GM19455 (cell line): ENCODE results near the gene CD300A.
"Not testable (repeated sequence)": the region's sequence is repeated elsewhere in the genome, so short reads cannot be mapped to it uniquely, and the experiment has no call there.

Source experiments
- ATAC-seq: cut with Tn5 transposase; IDR thresholded peaks from one replicate; pipeline ENCODE4 v1.9.1; 2021; ENCODE audit not compliant: unreplicated experiment

The CD300A gene

GRCh38 chr17:74478420-74479100 is 12.1 kb downstream of the CD300A start:
- no peak for ATAC-seq

GRCh38 chr17:74480290-74480689 is 13.9 kb downstream of the CD300A start:
- ATAC-seq = no peak

GRCh38 chr17:74481621-74482020 is 15.2 kb downstream of the CD300A start:
- no peak for ATAC-seq

- ATAC-seq = no peak
Measured at GRCh38 chr17:74484066-74484465, 17.6 kb downstream of the CD300A start.

GRCh38 chr17:74485022-74485743 is 18.7 kb downstream of the CD300A start:
- no peak for ATAC-seq

GRCh38 chr17:74485841-74486240 is 19.4 kb downstream of the CD300A start:
- ATAC-seq = no peak

- not testable (repeated sequence) for ATAC-seq
Measured at GRCh38 chr17:74488276-74488675, 21.8 kb downstream of the CD300A start.

GRCh38 chr17:74490716-74491115 is 24.3 kb downstream of the CD300A start:
- no peak for ATAC-seq

- no peak for ATAC-seq
Measured at GRCh38 chr17:74491626-74492025, 25.2 kb downstream of the CD300A start.

- no peak for ATAC-seq
Measured at GRCh38 chr17:74493331-74493833, 26.9 kb downstream of the CD300A start.

- no peak for ATAC-seq
Measured at GRCh38 chr17:74497471-74497870, 31.0 kb downstream of the CD300A start.

GRCh38 chr17:74499992-74500391 is 33.6 kb downstream of the CD300A start:
- ATAC-seq = no peak

GRCh38 chr17:74502861-74503260 is 36.4 kb downstream of the CD300A start:
- no peak for ATAC-seq

GRCh38 chr17:74503949-74504348 is 37.5 kb downstream of the CD300A start:
- ATAC-seq = not testable (repeated sequence)

GRCh38 chr17:74508156-74508555 is 41.7 kb downstream of the CD300A start:
- no peak for ATAC-seq

- ATAC-seq = no peak
Measured at GRCh38 chr17:74512036-74512435, 45.6 kb downstream of the CD300A start.

- no peak for ATAC-seq
Measured at GRCh38 chr17:74512624-74513091, 46.2 kb downstream of the CD300A start.

- no peak for ATAC-seq
Measured at GRCh38 chr17:74513987-74514631, 47.7 kb downstream of the CD300A start.

GRCh38 chr17:74514632-74515334 is 48.3 kb downstream of the CD300A start:
- no peak for ATAC-seq

GRCh38 chr17:74515941-74516340 is 49.5 kb downstream of the CD300A start:
- no peak for ATAC-seq
